Gastroesophageal sphincter (tissue), 4 donors: ENCODE data around the gene TEX14. TPM values are rescaled to one million over a fixed set of nuclear protein-coding genes. Genes with fewer than 3 reads are reported as not detected.

ENCODE experiments used
- ATAC-seq: fragments of 150-250 bp; one replicate; pipeline ENCODE4 v1.9.1; 2016; ENCODE audit warnings: mild to moderate bottlenecking, moderate library complexity
- H3K27ac ChIP-seq, 4 donors: fragments of 200-600 bp; sonication (generic) in 3 of 4; 1 replicate in 3 of 4; 2 replicates in 1 of 4; pipeline ENCODE4 v1.5.1; 2016 to 2019
- H3K27me3 ChIP-seq: fragments of 200-600 bp; sonication (generic); one replicate; pipeline ENCODE4 v1.5.1; 2019
- H3K36me3 ChIP-seq, 2 donors: fragments of 200-600 bp; sonication (generic); one replicate each; pipeline ENCODE4 v1.5.1; 2019; ENCODE audit warnings: control low read depth in 1 of 2
- H3K4me1 ChIP-seq, 3 donors: fragments of 200-600 bp; sonication (generic); 1 replicate in 2 of 3; 2 replicates in 1 of 3; pipeline ENCODE4 v1.5.1; 2016 to 2019; ENCODE audit warnings: control low read depth in 2 of 3
- H3K4me3 ChIP-seq, 2 donors: fragments of 200-600 bp; sonication (generic); one replicate each; pipeline ENCODE4 v1.5.1; 2019; ENCODE audit warnings: mild to moderate bottlenecking in 1 of 2, moderate library complexity in 1 of 2
- H3K9me3 ChIP-seq, 3 donors: fragments of 200-600 bp; sonication (generic); one replicate each; pipeline ENCODE4 v1.5.1; 2017 to 2019; ENCODE audit warnings: control low read depth in 2 of 3
- EP300 ChIP-seq: sonication (generic); formaldehyde crosslinking; IDR thresholded peaks from one replicate; pipeline ENCODE4 v1.6.1; 2017; ENCODE audit warnings: antibody characterized with exemption, mild to moderate bottlenecking
- POLR2A ChIP-seq, 2 donors: fragments of 450-650 bp; IDR thresholded peaks; one replicate each; pipeline ENCODE4 v1.6.1; 2017; ENCODE audit warnings: antibody characterized with exemption in 2 of 2, mild to moderate bottlenecking in 2 of 2, moderate library complexity in 1 of 2
- POLR2AphosphoS5 ChIP-seq: sonication (generic); formaldehyde crosslinking; IDR thresholded peaks from one replicate; pipeline ENCODE4 v1.6.1; 2017; ENCODE audit warnings: antibody characterized with exemption
- WGBS, 2 donors: methylation state at CpG; one replicate each; pipeline ENCODE4 v1.1.5; 2018; ENCODE audit warnings: low coverage in 1 of 2; 5-methylcytosine and 5-hydroxymethylcytosine counted together
- small RNA-seq, 4 donors: library from RNA; depleted of rRNA; stranded (forward); fragments of <200 nt; gene quantifications; one replicate each; pipeline ENCODE3, GENCODE V24; 2016
- total RNA-seq, 4 donors: library from RNA; depleted of rRNA; stranded (reverse); fragments of >200 nt; gene quantifications; one replicate each; pipeline ENCODE4 v1.1.0, GENCODE V29; 2016
- TF ChIP-seq, protein P1 (sequence below), 4 experiments: fragments of 200-600 bp in 2 of 4; fragments of 450-650 bp in 2 of 4; sonication (generic) in 1 of 4; IDR thresholded peaks; one replicate each; pipeline ENCODE4 v1.5.1; 2017 to 2019; ENCODE audit warnings: antibody characterized with exemption in 4 of 4, mild to moderate bottlenecking in 2 of 4, moderate library complexity in 2 of 4

Gene TEX14
- total RNA-seq, 4 donors from 2014 or later, result 0.05 to 0.78 (median 0.11) TPM

DNA sequence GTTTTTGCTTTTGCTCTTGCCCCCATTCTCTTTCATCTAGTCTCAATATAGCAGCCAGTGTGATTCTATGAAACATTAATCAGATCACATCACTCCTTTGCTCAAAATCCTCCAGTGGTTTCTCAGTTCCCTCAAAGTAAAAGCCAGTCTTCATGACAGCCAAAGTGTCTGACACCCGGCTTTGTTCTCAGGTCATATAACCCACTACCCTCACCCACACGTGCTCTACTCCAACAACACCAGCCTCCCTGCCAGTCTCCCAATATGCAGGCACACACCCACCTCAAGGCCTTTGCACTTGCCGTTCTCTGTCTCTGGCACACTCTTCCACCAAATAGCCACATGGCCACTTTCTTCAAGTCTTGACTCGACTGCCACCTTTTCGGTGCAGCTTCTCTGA is 181.8 kb downstream of the TEX14 start:
- ATAC-seq, result no peak
- Histone ChIP-seq H3K27ac (no peak overlapping the region), H3K9me3 (no peaks in the 10 kb centered on the region), H3K36me3 (peaks cover 0 to 81% of the 10 kb centered on the region in 2 donors), H3K4me1 (peaks cover 0 to 25% (median 13%) of the 10 kb centered on the region in 3 donors), H3K27me3 (no peaks in the 10 kb centered on the region), H3K4me3 (no peak overlapping the region)
- 84 to 96% methylated on average over 3 to 5 of the region's 5 CpGs for WGBS, 2 donors
- TF ChIP-seq POLR2AphosphoS5 (no peak), EP300 (no peak), POLR2A (IDR thresholded peaks at IDR 0.05) (no peak)
- TF ChIP-seq, protein P1, sequence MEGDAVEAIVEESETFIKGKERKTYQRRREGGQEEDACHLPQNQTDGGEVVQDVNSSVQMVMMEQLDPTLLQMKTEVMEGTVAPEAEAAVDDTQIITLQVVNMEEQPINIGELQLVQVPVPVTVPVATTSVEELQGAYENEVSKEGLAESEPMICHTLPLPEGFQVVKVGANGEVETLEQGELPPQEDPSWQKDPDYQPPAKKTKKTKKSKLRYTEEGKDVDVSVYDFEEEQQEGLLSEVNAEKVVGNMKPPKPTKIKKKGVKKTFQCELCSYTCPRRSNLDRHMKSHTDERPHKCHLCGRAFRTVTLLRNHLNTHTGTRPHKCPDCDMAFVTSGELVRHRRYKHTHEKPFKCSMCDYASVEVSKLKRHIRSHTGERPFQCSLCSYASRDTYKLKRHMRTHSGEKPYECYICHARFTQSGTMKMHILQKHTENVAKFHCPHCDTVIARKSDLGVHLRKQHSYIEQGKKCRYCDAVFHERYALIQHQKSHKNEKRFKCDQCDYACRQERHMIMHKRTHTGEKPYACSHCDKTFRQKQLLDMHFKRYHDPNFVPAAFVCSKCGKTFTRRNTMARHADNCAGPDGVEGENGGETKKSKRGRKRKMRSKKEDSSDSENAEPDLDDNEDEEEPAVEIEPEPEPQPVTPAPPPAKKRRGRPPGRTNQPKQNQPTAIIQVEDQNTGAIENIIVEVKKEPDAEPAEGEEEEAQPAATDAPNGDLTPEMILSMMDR (IDR thresholded peaks at IDR 0.05), result no peak

DNA sequence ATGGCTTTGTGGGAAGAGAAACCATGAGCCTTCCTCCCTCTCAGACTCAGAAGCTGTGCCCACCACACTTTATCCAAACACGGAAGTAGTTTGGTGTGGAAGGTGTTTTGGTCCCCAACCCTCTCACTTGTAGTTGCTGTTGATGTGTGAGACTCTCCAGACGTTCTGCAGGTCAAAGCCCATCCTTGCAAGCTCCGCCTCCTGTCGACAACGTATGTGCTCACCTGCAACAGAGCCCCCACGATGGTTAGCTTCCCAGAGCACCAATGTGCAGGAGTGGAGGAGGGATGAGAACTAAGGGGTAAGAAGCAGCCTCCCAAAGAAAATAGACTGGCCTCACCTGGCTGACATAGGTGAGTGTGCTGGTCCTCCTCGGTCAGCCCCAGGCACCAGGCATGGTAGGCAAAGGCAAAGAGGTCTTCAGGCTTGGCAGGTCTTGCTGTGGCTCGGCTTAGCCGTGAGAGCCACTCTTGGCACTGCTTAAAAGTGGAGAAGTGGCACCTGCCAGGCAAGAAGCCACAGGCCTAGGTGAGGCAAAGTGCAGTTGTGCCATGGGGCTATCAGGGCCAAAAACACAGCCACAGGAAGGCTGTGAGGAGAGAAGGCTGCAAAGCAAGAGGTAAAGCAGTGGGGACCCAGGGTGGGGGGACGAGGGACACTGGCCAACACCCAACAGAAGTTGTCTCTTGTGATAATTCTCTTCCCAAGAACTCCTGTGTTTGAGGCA is 183.3 kb downstream of the TEX14 start:
- TF ChIP-seq POLR2AphosphoS5, result no peak
- TF ChIP-seq POLR2A (IDR thresholded peaks at IDR 0.05), result no peak
- TF ChIP-seq, protein P1 (IDR thresholded peaks at IDR 0.05), result no peak
- TF ChIP-seq EP300, result no peak
- Histone ChIP-seq H3K4me1 (peaks cover 0 to 11% (median 4%) of the 10 kb centered on the region in 3 donors), H3K27ac (no peak overlapping the region), H3K27me3 (no peaks in the 10 kb centered on the region), H3K36me3 (peaks cover 0 to 96% of the 10 kb centered on the region in 2 donors), H3K4me3 (no peak overlapping the region), H3K9me3 (no peaks in the 10 kb centered on the region)
- 77% methylated on average over 7 of the region's 10 CpGs; no CpG with 5 or more reads in 1 of the 2 donors for WGBS, 2 donors
- no peak for ATAC-seq

DNA sequence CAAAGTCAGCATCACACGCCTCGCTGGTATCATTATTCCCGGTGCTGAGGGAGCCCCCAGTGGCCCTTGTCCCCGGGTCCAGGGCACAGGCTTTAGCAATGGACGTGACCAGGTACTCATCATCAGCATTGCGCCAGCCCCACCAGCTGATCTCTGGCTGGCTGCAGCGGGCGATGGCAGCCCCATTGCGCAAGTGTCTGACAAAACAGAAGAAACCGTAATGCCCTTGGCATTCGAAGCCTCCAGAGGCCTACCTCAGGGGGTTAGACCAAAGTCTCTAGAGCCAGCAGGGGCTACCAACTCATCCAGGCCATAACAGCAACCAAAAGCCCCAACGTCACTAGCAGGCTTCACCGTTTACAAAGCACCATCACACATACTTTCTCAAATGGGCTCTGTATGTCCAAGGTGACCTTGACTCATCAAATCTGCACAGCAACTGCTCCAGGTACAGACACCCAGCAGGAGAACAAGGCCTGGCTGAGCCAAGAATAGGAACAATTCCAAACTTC is 184.7 kb downstream of the TEX14 start:
- H3K36me3 ChIP-seq, result peaks cover 0 to 100% of the 10 kb centered on the region in 2 donors
- H3K27me3 ChIP-seq, result no peaks in the 10 kb centered on the region
- H3K4me3 ChIP-seq, result no peak overlapping the region
- TF ChIP-seq, protein P1 (IDR thresholded peaks at IDR 0.05), result no peak
- TF ChIP-seq POLR2A (IDR thresholded peaks at IDR 0.05), result no peak
- no peak for TF ChIP-seq EP300
- no peak for TF ChIP-seq POLR2AphosphoS5
- ATAC-seq, result no peak
- no peak overlapping the region for H3K27ac ChIP-seq
- no peaks in the 10 kb centered on the region for H3K9me3 ChIP-seq
- WGBS, 2 donors, result 89 to 100% methylated on average over 1 to 4 of the region's 13 CpGs
- no peaks in the 10 kb centered on the region for H3K4me1 ChIP-seq

Small RNAs within 50 kb of the gene (small RNA-seq; reads per million reads assigned to genes)
- gene AC011195.1 (0 reads per million in 4 donors), gene RF00012 (0 reads per million in 4 donors), gene RNU1-108P (0 to 0.09 (median 0) reads per million in 4 donors), gene RNU1-52P (0 to 0.27 (median 0) reads per million in 4 donors), gene RNU1-85P (0 reads per million in 4 donors)

Other genes with a start within 250 kb of the TEX14 start
- gene HSF5, start 203.6 kb downstream of the TEX14 start, total RNA-seq, result under 1 TPM in 1 of 4 donors, not detected in 3; 0.13 TPM
- 10 to 100 TPM; 31.6 to 36.5 (median 35.3) TPM for gene MTMR4, start 177.4 kb downstream of the TEX14 start, total RNA-seq
- 10 to 100 TPM; 15.2 to 31.1 (median 21.1) TPM for gene RAD51C, start 557 bp upstream of the TEX14 start, total RNA-seq
- gene PPM1E, start 63.8 kb upstream of the TEX14 start, total RNA-seq, result under 1 TPM; 0.35 to 0.92 (median 0.44) TPM